HEK293 (cell line): ENCODE data around the gene CCDC73.

Source experiments
- CTCF ChIA-PET: fragments of 350-600 bp; formaldehyde crosslinking; extraction: SDS; loops from one replicate; lab custom pipeline; 2021; ENCODE audit warnings: antibody characterized with exemption; lab: Yijun Ruan, JAX
- POLR2A ChIA-PET: fragments of 300-600 bp; formaldehyde crosslinking; extraction: SDS; loops from one replicate; lab custom pipeline; 2020; ENCODE audit warnings: antibody characterized with exemption, inconsistent platforms; lab: Yijun Ruan, JAX
- H3K27ac ChIP-seq: fragments of 200-500 bp; sonication (Bioruptor generic); 2 replicates; pipeline ENCODE4 v1.5.1; 2014; ENCODE audit warnings: low read depth, low read length, control low read depth, inconsistent platforms; ENCODE audit errors: extremely low read depth
- H3K36me3 ChIP-seq, 2 experiments: fragments of 200-500 bp in 1 of 2; sonication (Bioruptor generic) in 1 of 2; 1 replicate in 1 of 2; 2 replicates in 1 of 2; pipeline ENCODE4 v1.5.1; 2014 to 2017; ENCODE audit warnings: inconsistent platforms in 2 of 2, low read length in 2 of 2; ENCODE audit not compliant: control insufficient read depth in 2 of 2, insufficient read depth in 1 of 2
- H3K4me1 ChIP-seq: fragments of 200-500 bp; sonication (Bioruptor generic); 2 replicates; pipeline ENCODE4 v1.5.1; 2014; ENCODE audit warnings: mild to moderate bottlenecking, low read length, inconsistent platforms; ENCODE audit not compliant: control insufficient read depth, insufficient read depth
- H3K4me3 ChIP-seq: 2 replicates; pipeline ENCODE4 v1.5.1; 2011; ENCODE audit warnings: low read depth, mild to moderate bottlenecking, control low read depth, low read length, moderate library complexity
- H3K9me3 ChIP-seq: fragments of 200-500 bp; sonication (Bioruptor generic); 2 replicates; pipeline ENCODE4 v1.5.1; 2014; ENCODE audit warnings: low read depth, low read length, inconsistent platforms; ENCODE audit not compliant: control insufficient read depth, insufficient read depth
- GLI2 ChIP-seq: fragments of 450-650 bp; formaldehyde crosslinking; IDR thresholded peaks from 2 replicates; pipeline ENCODE4; 2017; ENCODE audit warnings: missing biosample characterization, missing genetic modification characterization, low read depth, borderline replicate concordance
- GLI4 ChIP-seq: fragments of 450-650 bp; formaldehyde crosslinking; IDR thresholded peaks from 2 replicates; pipeline ENCODE4 v1.5.1; 2016; ENCODE audit warnings: missing biosample characterization, missing genetic modification characterization
- HIC1 ChIP-seq: fragments of 450-650 bp; formaldehyde crosslinking; IDR thresholded peaks from 2 replicates; pipeline ENCODE4 v1.5.1; 2016; ENCODE audit warnings: missing biosample characterization, missing genetic modification characterization
- SALL2 ChIP-seq: fragments of 450-650 bp; formaldehyde crosslinking; IDR thresholded peaks from 2 replicates; pipeline ENCODE4 v1.5.0; 2017; ENCODE audit warnings: missing biosample characterization, mild to moderate bottlenecking, missing genetic modification characterization, borderline replicate concordance
- ZBTB17 ChIP-seq: fragments of 450-650 bp; formaldehyde crosslinking; IDR thresholded peaks from 2 replicates; pipeline ENCODE4 v1.5.1; 2016; ENCODE audit warnings: missing biosample characterization, missing genetic modification characterization
- ZBTB6 ChIP-seq: fragments of 450-650 bp; formaldehyde crosslinking; IDR thresholded peaks from 2 replicates; pipeline ENCODE4 v1.5.1; 2017; ENCODE audit warnings: missing biosample characterization, missing genetic modification characterization
- ZBTB7A ChIP-seq: fragments of 450-650 bp; formaldehyde crosslinking; IDR thresholded peaks from 2 replicates; pipeline ENCODE4 v1.5.1; 2016; ENCODE audit warnings: low read depth, missing biosample characterization, missing genetic modification characterization
- ZNF211 ChIP-seq: fragments of 450-650 bp; formaldehyde crosslinking; IDR thresholded peaks from 2 replicates; pipeline ENCODE4 v1.5.1; 2016; ENCODE audit warnings: low read depth, missing biosample characterization, missing genetic modification characterization
- ZNF292 ChIP-seq: fragments of 450-650 bp; formaldehyde crosslinking; IDR thresholded peaks from 2 replicates; pipeline ENCODE4 v1.5.1; 2016; ENCODE audit warnings: low read depth, missing biosample characterization, missing genetic modification characterization, borderline replicate concordance
- ZNF37A ChIP-seq: fragments of 450-650 bp; IDR thresholded peaks from 2 replicates; pipeline ENCODE4 v1.5.1; 2018; ENCODE audit warnings: missing biosample characterization, missing genetic modification characterization
- ZNF404 ChIP-seq: fragments of 450-650 bp; formaldehyde crosslinking; IDR thresholded peaks from 2 replicates; pipeline ENCODE4 v1.5.1; 2017; ENCODE audit warnings: missing biosample characterization, missing genetic modification characterization
- ZNF449 ChIP-seq: fragments of 450-650 bp; formaldehyde crosslinking; IDR thresholded peaks from 2 replicates; pipeline ENCODE4 v1.5.1; 2017; ENCODE audit warnings: missing biosample characterization, mild to moderate bottlenecking, missing genetic modification characterization, moderate library complexity
- ZNF521 ChIP-seq: fragments of 450-650 bp; formaldehyde crosslinking; IDR thresholded peaks from 2 replicates; pipeline ENCODE4 v1.5.1; 2017; ENCODE audit warnings: missing biosample characterization, mild to moderate bottlenecking, missing genetic modification characterization
- ZNF561 ChIP-seq: fragments of 450-650 bp; IDR thresholded peaks from 2 replicates; pipeline ENCODE4 v1.5.1; 2018; ENCODE audit warnings: missing biosample characterization, missing genetic modification characterization, borderline replicate concordance
- ZNF610 ChIP-seq: fragments of 450-650 bp; formaldehyde crosslinking; IDR thresholded peaks from 2 replicates; pipeline ENCODE4 v1.5.1; 2016; ENCODE audit warnings: missing biosample characterization, missing genetic modification characterization, borderline replicate concordance
- ZNF654 ChIP-seq: fragments of 450-650 bp; formaldehyde crosslinking; IDR thresholded peaks from 2 replicates; pipeline ENCODE4 v1.5.1; 2016; ENCODE audit warnings: low read depth, missing biosample characterization, missing genetic modification characterization
- ZNF692 ChIP-seq: fragments of 450-650 bp; formaldehyde crosslinking; IDR thresholded peaks from 2 replicates; pipeline ENCODE4 v1.5.1; 2016; ENCODE audit warnings: missing biosample characterization, missing genetic modification characterization
- TF ChIP-seq, protein P1 (sequence below): fragments of 450-650 bp; formaldehyde crosslinking; IDR thresholded peaks from 2 replicates; pipeline ENCODE4 v1.5.1; 2016; ENCODE audit warnings: missing biosample characterization, missing genetic modification characterization

CCDC73 gene

GRCh38 chr11:32817181-32817851 is 22.9 kb upstream of the CCDC73 start:
- no peaks in the 10 kb centered on the region for H3K9me3 ChIP-seq
- H3K27ac ChIP-seq: no peak overlapping the region
- TF ChIP-seq GLI4 (tag by site-specific recombination) (no peak), SALL2 (tag by site-specific recombination) (no peak), GLI2 (no peak), ZNF211 (tag by site-specific recombination) (no peak), ZBTB6 (tag by site-specific recombination) (no peak), ZBTB7A (no peak), HIC1 (tag by site-specific recombination) (no peak), ZNF561 (tag by site-specific recombination) (no peak), ZNF292 (tag by site-specific recombination) (no peak), ZNF610 (no peak), ZNF692 (tag by site-specific recombination) (no peak), ZNF37A (tag by site-specific recombination) (no peak), ZNF521 (tag by site-specific recombination) (no peak)
- TF ChIP-seq, protein P1, sequence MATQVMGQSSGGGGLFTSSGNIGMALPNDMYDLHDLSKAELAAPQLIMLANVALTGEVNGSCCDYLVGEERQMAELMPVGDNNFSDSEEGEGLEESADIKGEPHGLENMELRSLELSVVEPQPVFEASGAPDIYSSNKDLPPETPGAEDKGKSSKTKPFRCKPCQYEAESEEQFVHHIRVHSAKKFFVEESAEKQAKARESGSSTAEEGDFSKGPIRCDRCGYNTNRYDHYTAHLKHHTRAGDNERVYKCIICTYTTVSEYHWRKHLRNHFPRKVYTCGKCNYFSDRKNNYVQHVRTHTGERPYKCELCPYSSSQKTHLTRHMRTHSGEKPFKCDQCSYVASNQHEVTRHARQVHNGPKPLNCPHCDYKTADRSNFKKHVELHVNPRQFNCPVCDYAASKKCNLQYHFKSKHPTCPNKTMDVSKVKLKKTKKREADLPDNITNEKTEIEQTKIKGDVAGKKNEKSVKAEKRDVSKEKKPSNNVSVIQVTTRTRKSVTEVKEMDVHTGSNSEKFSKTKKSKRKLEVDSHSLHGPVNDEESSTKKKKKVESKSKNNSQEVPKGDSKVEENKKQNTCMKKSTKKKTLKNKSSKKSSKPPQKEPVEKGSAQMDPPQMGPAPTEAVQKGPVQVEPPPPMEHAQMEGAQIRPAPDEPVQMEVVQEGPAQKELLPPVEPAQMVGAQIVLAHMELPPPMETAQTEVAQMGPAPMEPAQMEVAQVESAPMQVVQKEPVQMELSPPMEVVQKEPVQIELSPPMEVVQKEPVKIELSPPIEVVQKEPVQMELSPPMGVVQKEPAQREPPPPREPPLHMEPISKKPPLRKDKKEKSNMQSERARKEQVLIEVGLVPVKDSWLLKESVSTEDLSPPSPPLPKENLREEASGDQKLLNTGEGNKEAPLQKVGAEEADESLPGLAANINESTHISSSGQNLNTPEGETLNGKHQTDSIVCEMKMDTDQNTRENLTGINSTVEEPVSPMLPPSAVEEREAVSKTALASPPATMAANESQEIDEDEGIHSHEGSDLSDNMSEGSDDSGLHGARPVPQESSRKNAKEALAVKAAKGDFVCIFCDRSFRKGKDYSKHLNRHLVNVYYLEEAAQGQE (tag by site-specific recombination): no peak
- POLR2A ChIA-PET: no interaction called here
- H3K4me1 ChIP-seq: no peaks in the 10 kb centered on the region
- CTCF ChIA-PET: interaction anchor here (0.5 kb wide), 1 partner anchor 9 kb away, joined by 3 read pairs; no protein-coding TSS in a partner anchor
- H3K36me3 ChIP-seq: no peaks in the 10 kb centered on the region
- no peak overlapping the region for H3K4me3 ChIP-seq

- ChIA-PET POLR2A (no interaction called here), CTCF (interaction anchor here (0.5 to 2.4 kb wide), 36 partner anchors 9 to 1463 kb away, joined by 3 to 18 read pairs (median 3); no protein-coding TSS in a partner anchor)
- no peak for TF ChIP-seq ZNF404 (tag by site-specific recombination)
- TF ChIP-seq ZNF654 (tag by site-specific recombination): peak; percentile 79
- TF ChIP-seq ZNF449: no peak
- TF ChIP-seq ZBTB17 (tag by site-specific recombination): peak; percentile 60; the same call in 1 of the 2 replicates
- H3K27ac ChIP-seq: no peak overlapping the region
- no peaks in the 10 kb centered on the region for H3K36me3 ChIP-seq
- H3K4me1 ChIP-seq: no peaks in the 10 kb centered on the region
- H3K4me3 ChIP-seq: no peak overlapping the region
- H3K9me3 ChIP-seq: no peaks in the 10 kb centered on the region
These were observed 14.9 kb upstream of the CCDC73 start for GRCh38 chr11:32809313-32809712.
